Measurements from ENCODE around the gene DNAJC13. TPM values are rescaled to one million over a fixed set of nuclear protein-coding genes. Genes with fewer than 3 reads are reported as not detected.

Gene DNAJC13
- total and polyA plus RNA-seq, 7 donors: 9.0 to 55.9 (median 33.2) TPM

DNA sequence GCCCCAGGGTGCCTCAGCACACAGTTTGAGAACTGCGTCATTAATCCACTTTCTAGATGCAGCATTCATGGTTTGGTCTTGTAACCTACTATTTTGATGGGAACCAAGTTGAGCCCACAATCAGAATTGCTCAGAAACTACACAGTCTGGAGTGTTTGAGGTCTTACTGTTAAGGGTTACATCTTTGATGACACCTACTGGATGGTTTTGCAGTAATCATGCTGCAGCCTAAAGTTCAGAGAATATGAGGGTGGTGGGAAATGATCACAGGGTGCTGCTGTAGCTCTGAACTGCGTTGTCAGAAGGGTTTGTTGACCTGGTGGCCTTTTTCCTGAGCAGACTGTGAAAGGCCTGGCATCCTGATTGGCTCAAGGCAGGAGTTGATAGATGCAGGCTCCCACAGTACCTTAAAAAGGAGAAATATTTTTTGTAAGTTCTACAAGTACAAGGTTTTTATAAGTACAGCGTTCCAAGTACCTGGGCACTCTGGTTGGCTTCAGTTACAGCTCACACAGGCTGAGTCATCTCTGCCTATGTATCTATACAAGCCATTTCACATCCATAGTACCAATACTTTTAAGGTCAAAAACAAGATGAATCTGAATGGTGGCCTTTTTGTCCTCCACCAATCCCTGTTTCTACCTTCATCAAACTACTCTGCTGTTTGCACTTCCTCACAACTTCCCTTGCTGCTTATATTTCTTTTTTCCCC is 119.3 kb downstream of the DNAJC13 start:
- peaks cover 0 to 5% (median 0%) of the 10 kb centered on the region in 4 donors for H3K4me1 ChIP-seq
- H3K9me3 ChIP-seq: no peaks in the 10 kb centered on the region
- peaks cover 0 to 77% (median 22%) of the 10 kb centered on the region in 4 donors for H3K36me3 ChIP-seq
- no peak for TF ChIP-seq EP300 (IDR thresholded peaks at IDR 0.05)
- no peak for TF ChIP-seq CTCF (IDR thresholded peaks at IDR 0.05)
- H3K27me3 ChIP-seq: no peaks in the 10 kb centered on the region
- no peak for DNase-seq
- no peak overlapping the region for H3K4me3 ChIP-seq
- intact Hi-C loops (cut with DNase I): loop anchor here (2.0 kb wide), 1 partner anchor 106 kb away; no protein-coding TSS in a partner anchor
- 93 to 97% methylated on average over 3 of the region's 3 CpGs for WGBS, 2 donors
- H3K27ac ChIP-seq: peak overlapping the region in 1 of 4 donors; percentile 12

DNA sequence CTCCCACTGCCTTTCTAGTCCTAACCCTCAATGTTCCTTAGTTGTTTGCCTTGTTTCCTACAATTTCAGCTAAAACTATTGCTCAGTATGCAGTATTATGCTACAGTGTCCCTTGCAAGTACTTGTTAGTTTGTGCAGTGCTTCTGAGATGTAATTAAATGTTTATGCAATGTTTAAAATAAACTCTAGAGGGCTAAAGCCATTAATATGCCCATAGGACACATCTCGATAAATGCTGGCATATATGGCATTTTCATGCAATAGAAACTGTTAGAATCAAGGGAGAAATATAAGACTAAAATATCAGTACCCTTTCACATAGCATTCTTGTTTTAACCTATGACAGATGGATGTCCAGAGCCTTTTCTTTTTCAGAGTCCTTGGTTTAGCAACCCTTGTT is 120.0 kb downstream of the DNAJC13 start:
- intact Hi-C loops (cut with DNase I): loop anchor here (2.0 kb wide), 1 partner anchor 106 kb away; no protein-coding TSS in a partner anchor
- H3K4me3 ChIP-seq: no peak overlapping the region
- DNase-seq: no peak
- peaks cover 0 to 73% (median 23%) of the 10 kb centered on the region in 4 donors for H3K36me3 ChIP-seq
- H3K9me3 ChIP-seq: no peaks in the 10 kb centered on the region
- H3K4me1 ChIP-seq: peaks cover 0 to 5% (median 0%) of the 10 kb centered on the region in 4 donors
- TF ChIP-seq POLR2A (IDR thresholded peaks at IDR 0.05): no peak
- TF ChIP-seq CTCF (IDR thresholded peaks at IDR 0.05): no peak
- no peak for TF ChIP-seq EP300 (IDR thresholded peaks at IDR 0.05)
- no peak for TF ChIP-seq POLR2AphosphoS5 (IDR thresholded peaks at IDR 0.05)
- 87 to 91% methylated on average over 1 of the region's 1 CpG for WGBS, 2 donors
- no peak overlapping the region for H3K27ac ChIP-seq
- H3K27me3 ChIP-seq: no peaks in the 10 kb centered on the region

- H3K27me3 ChIP-seq: no peaks in the 10 kb centered on the region
- peaks cover 0 to 68% (median 23%) of the 10 kb centered on the region in 4 donors for H3K36me3 ChIP-seq
- H3K4me1 ChIP-seq: peaks cover 0 to 5% (median 0%) of the 10 kb centered on the region in 4 donors
- H3K27ac ChIP-seq: no peak overlapping the region
- H3K9me3 ChIP-seq: no peaks in the 10 kb centered on the region
- intact Hi-C loops (cut with DNase I): no loop called here
- DNase-seq: no peak
- 27 to 71% methylated on average over 5 of the region's 5 CpGs for WGBS, 2 donors
- TF ChIP-seq CTCF (IDR thresholded peaks at IDR 0.05) (no peak), POLR2A (IDR thresholded peaks at IDR 0.05) (no peak), POLR2AphosphoS5 (IDR thresholded peaks at IDR 0.05) (no peak), EP300 (IDR thresholded peaks at IDR 0.05) (no peak)
- H3K4me3 ChIP-seq: no peak overlapping the region
These were observed 120.8 kb downstream of the DNAJC13 start for GRCh38 chr3:132538072-132538471.

- intact Hi-C loops (cut with DNase I): no loop called here
- DNase-seq: no peak
- Histone ChIP-seq H3K27me3 (no peaks in the 10 kb centered on the region), H3K27ac (no peak overlapping the region), H3K9me3 (no peaks in the 10 kb centered on the region), H3K4me1 (peaks cover 0 to 5% (median 0%) of the 10 kb centered on the region in 4 donors), H3K36me3 (peaks cover 0 to 52% (median 14%) of the 10 kb centered on the region in 4 donors), H3K4me3 (no peak overlapping the region)
- TF ChIP-seq CTCF (IDR thresholded peaks at IDR 0.05) (no peak), POLR2A (IDR thresholded peaks at IDR 0.05) (no peak), EP300 (IDR thresholded peaks at IDR 0.05) (no peak), POLR2AphosphoS5 (IDR thresholded peaks at IDR 0.05) (no peak)
- 51 to 53% methylated on average over 3 of the region's 3 CpGs for WGBS, 2 donors
These were observed 122.4 kb downstream of the DNAJC13 start for GRCh38 chr3:132539681-132540080.

Data from sigmoid colon (tissue), 7 donors.